H1 (cell line): ENCODE results near the gene THBD.

Experiments
- CBX5 ChIP-seq: fragments of 300-800, 300-1000 bp; sonication (generic); IDR thresholded peaks from 2 replicates; pipeline ENCODE4 v1.7.1; 2016; ENCODE audit warnings: antibody characterized with exemption, low read length, low read depth
- CBX8 ChIP-seq: fragments of 300-800, 300-1000 bp; sonication (generic); IDR thresholded peaks from 2 replicates; pipeline ENCODE4 v1.7.1; 2016; ENCODE audit warnings: low read depth, low read length, borderline replicate concordance
- GABPA ChIP-seq: IDR thresholded peaks from 2 replicates; pipeline ENCODE4 v1.6.1; 2011; ENCODE audit warnings: mild to moderate bottlenecking, low read length, moderate library complexity, borderline replicate concordance; ENCODE audit not compliant: insufficient read depth
- KDM1A ChIP-seq: fragments of 200-600, 300-600 bp; sonication (generic); IDR thresholded peaks from 2 replicates; pipeline ENCODE4 v1.7.1; 2016; ENCODE audit warnings: mild to moderate bottlenecking, low read length, borderline replicate concordance
- POLR2A ChIP-seq, 2 experiments: IDR thresholded peaks; 1 replicate in 1 of 2; 2 replicates in 1 of 2; pipeline ENCODE4 v1.6.1; 2011; ENCODE audit warnings: low read depth in 2 of 2, low read length in 2 of 2, mild to moderate bottlenecking in 2 of 2; ENCODE audit errors: control extremely low read depth in 1 of 2
- TF ChIP-seq, protein P1 (sequence below), 3 experiments: IDR thresholded peaks; 1 replicate in 2 of 3; 2 replicates in 1 of 3; pipeline versions ENCODE4 v1.5.1 to v1.6.1; 2011; ENCODE audit warnings: low read length in 3 of 3, mild to moderate bottlenecking in 3 of 3, inconsistent platforms in 2 of 3, low read depth in 1 of 3, moderate library complexity in 1 of 3; ENCODE audit not compliant: insufficient read depth in 1 of 3; ENCODE audit errors: control extremely low read depth in 1 of 3

DNA sequence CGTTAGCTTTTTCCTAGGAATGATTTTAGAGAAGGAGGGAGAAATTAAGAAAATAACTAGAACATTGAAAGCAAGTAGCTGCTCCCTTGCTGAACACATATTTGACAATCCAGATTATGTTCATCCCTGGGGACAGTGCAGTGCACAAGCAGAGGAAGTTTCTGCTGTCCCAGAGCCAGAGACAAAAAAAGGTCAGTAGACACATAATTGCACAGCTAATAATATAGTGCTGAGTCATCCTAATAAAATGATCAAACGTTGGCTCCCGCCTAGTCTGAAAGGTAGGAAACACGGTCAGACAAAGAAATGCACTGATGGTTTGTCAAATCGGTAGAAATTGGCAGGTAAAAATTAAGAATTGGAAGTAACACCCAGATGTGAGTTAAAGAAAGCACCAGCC lies 36.0 kb downstream of the THBD start:
- TF ChIP-seq KDM1A (no peak), POLR2A (IDR thresholded peaks at IDR 0.05; ENCODE audit: control extremely low read depth in 1 of 2, low read depth in 2 of 2, low read length in 2 of 2) (no peak), GABPA (no peak), CBX5 (no peak), CBX8 (no peak)
- TF ChIP-seq, protein P1, sequence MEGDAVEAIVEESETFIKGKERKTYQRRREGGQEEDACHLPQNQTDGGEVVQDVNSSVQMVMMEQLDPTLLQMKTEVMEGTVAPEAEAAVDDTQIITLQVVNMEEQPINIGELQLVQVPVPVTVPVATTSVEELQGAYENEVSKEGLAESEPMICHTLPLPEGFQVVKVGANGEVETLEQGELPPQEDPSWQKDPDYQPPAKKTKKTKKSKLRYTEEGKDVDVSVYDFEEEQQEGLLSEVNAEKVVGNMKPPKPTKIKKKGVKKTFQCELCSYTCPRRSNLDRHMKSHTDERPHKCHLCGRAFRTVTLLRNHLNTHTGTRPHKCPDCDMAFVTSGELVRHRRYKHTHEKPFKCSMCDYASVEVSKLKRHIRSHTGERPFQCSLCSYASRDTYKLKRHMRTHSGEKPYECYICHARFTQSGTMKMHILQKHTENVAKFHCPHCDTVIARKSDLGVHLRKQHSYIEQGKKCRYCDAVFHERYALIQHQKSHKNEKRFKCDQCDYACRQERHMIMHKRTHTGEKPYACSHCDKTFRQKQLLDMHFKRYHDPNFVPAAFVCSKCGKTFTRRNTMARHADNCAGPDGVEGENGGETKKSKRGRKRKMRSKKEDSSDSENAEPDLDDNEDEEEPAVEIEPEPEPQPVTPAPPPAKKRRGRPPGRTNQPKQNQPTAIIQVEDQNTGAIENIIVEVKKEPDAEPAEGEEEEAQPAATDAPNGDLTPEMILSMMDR (IDR thresholded peaks at IDR 0.05; ENCODE audit: control extremely low read depth in 1 of 3, insufficient read depth in 1 of 3, low read depth in 1 of 3, low read length in 3 of 3) = no peak
